ENCODE measurements around the gene ADPRHL1. TPM values are rescaled to one million over a fixed set of nuclear protein-coding genes. Genes with fewer than 3 reads are reported as not detected.
"Not testable (repeated sequence)": the region's sequence is repeated elsewhere in the genome, so short reads cannot be mapped to it uniquely, and the experiment has no call there.

The ADPRHL1 gene
- polyA plus RNA-seq, 1 donor from 2014 or later: 0.19 TPM

GRCh38 chr13:113452466-113452865 lies 822 bp downstream of the ADPRHL1 start:
- H3K27me3 Mint-ChIP-seq: no peaks in the 10 kb centered on the region
- peaks cover 6% of the 10 kb centered on the region for H3K36me3 Mint-ChIP-seq
- H3K27ac Mint-ChIP-seq: no peak overlapping the region
- H3K9me3 Mint-ChIP-seq: no peaks in the 10 kb centered on the region
- no peak overlapping the region for H3K4me3 Mint-ChIP-seq
- H3K4me1 Mint-ChIP-seq: peaks cover 0 to 12% (median 8%) of the 10 kb centered on the region in 3 donors

GRCh38 chr13:113451951-113452421 lies 1.3 kb downstream of the ADPRHL1 start:
- H3K36me3 Mint-ChIP-seq: peaks cover 6% of the 10 kb centered on the region
- H3K27me3 Mint-ChIP-seq: no peaks in the 10 kb centered on the region
- H3K4me1 Mint-ChIP-seq: peaks cover 0 to 12% (median 10%) of the 10 kb centered on the region in 3 donors
- H3K27ac Mint-ChIP-seq: no peak overlapping the region
- no peaks in the 10 kb centered on the region for H3K9me3 Mint-ChIP-seq
- H3K4me3 Mint-ChIP-seq: no peak overlapping the region

- H3K27me3 Mint-ChIP-seq, H3K9me3 Mint-ChIP-seq, H3K36me3 Mint-ChIP-seq: not testable (repeated sequence)
- Mint-ChIP-seq H3K4me3 (peak overlapping the region in 2 of 4 donors; percentile 23 to 61), H3K4me1 (peaks cover 6 to 18% (median 18%) of the 10 kb centered on the region in 3 donors), H3K27ac (peak overlapping the region in 1 of 3 donors; percentile 65)
Measured at GRCh38 chr13:113450861-113451620, 2.2 kb downstream of the ADPRHL1 start.

GRCh38 chr13:113450348-113450744 lies 2.9 kb downstream of the ADPRHL1 start:
- not testable (repeated sequence) for H3K36me3 Mint-ChIP-seq, H3K9me3 Mint-ChIP-seq, H3K27me3 Mint-ChIP-seq
- Mint-ChIP-seq H3K4me1 (peaks cover 7 to 23% (median 20%) of the 10 kb centered on the region in 3 donors), H3K27ac (peak overlapping the region in 1 of 3 donors; percentile 82), H3K4me3 (peak overlapping the region in 1 of 4 donors; percentile 10)

GRCh38 chr13:113449693-113450347 lies 3.5 kb downstream of the ADPRHL1 start:
- Mint-ChIP-seq H3K4me3 (peak overlapping the region; percentile 33 to 75 (median 68)), H3K27ac (peak overlapping the region in 2 of 3 donors; percentile 64 to 82), H3K27me3 (no peaks in the 10 kb centered on the region), H3K9me3 (no peaks in the 10 kb centered on the region), H3K4me1 (peaks cover 11 to 25% (median 25%) of the 10 kb centered on the region in 3 donors), H3K36me3 (no peaks in the 10 kb centered on the region)

GRCh38 chr13:113448885-113449692 lies 4.2 kb downstream of the ADPRHL1 start:
- Mint-ChIP-seq H3K4me3 (peak overlapping the region; percentile 67 to 77 (median 74)), H3K4me1 (peaks cover 13 to 28% (median 27%) of the 10 kb centered on the region in 3 donors), H3K36me3 (no peaks in the 10 kb centered on the region), H3K9me3 (no peaks in the 10 kb centered on the region), H3K27me3 (no peaks in the 10 kb centered on the region), H3K27ac (peak overlapping the region; percentile 64 to 83 (median 82))

- H3K4me3 Mint-ChIP-seq: peak overlapping the region; percentile 67 to 77 (median 74)
- H3K27ac Mint-ChIP-seq: peak overlapping the region in 2 of 3 donors; percentile 82 to 83
- no peaks in the 10 kb centered on the region for H3K27me3 Mint-ChIP-seq
- peaks cover 13 to 28% (median 27%) of the 10 kb centered on the region in 3 donors for H3K4me1 Mint-ChIP-seq
- no peaks in the 10 kb centered on the region for H3K9me3 Mint-ChIP-seq
- no peaks in the 10 kb centered on the region for H3K36me3 Mint-ChIP-seq
Measured at GRCh38 chr13:113448545-113448884, 4.8 kb downstream of the ADPRHL1 start.

- Mint-ChIP-seq H3K27ac (peak overlapping the region in 1 of 3 donors; percentile 39), H3K9me3 (no peaks in the 10 kb centered on the region), H3K4me1 (peaks cover 13 to 28% (median 27%) of the 10 kb centered on the region in 3 donors), H3K4me3 (no peak overlapping the region), H3K36me3 (peaks cover 2% of the 10 kb centered on the region), H3K27me3 (no peaks in the 10 kb centered on the region)
Measured at GRCh38 chr13:113447596-113447995, 5.7 kb downstream of the ADPRHL1 start.

- Mint-ChIP-seq H3K36me3 (peaks cover 4% of the 10 kb centered on the region), H3K4me1 (peaks cover 13 to 28% (median 27%) of the 10 kb centered on the region in 3 donors), H3K9me3 (peaks cover 0 to 2% (median 0%) of the 10 kb centered on the region in 3 donors), H3K4me3 (peak overlapping the region in 3 of 4 donors; percentile 29 to 91 (median 34)), H3K27me3 (no peaks in the 10 kb centered on the region), H3K27ac (peak overlapping the region in 2 of 3 donors; percentile 31 to 84)
Measured at GRCh38 chr13:113446488-113446854, 6.8 kb downstream of the ADPRHL1 start.

- Mint-ChIP-seq H3K27ac (peak overlapping the region in 1 of 3 donors; percentile 84), H3K36me3 (peaks cover 4% of the 10 kb centered on the region), H3K4me3 (peak overlapping the region; percentile 29 to 91 (median 32)), H3K27me3 (no peaks in the 10 kb centered on the region), H3K9me3 (peaks cover 0 to 2% (median 0%) of the 10 kb centered on the region in 3 donors), H3K4me1 (peaks cover 13 to 28% (median 27%) of the 10 kb centered on the region in 3 donors)
Measured at GRCh38 chr13:113445791-113446487, 7.3 kb downstream of the ADPRHL1 start.

- H3K27ac Mint-ChIP-seq: no peak overlapping the region
Measured at GRCh38 chr13:113443991-113444390, 9.3 kb downstream of the ADPRHL1 start.

GRCh38 chr13:113442985-113443362 lies 10.3 kb downstream of the ADPRHL1 start:
- H3K4me1 Mint-ChIP-seq: peaks cover 13 to 21% (median 16%) of the 10 kb centered on the region in 3 donors

More at GRCh38 chr13:113443991-113444390, 9.3 kb downstream of the ADPRHL1 start:
- Mint-ChIP-seq H3K4me3 (peak overlapping the region in 1 of 4 donors; percentile 69), H3K4me1 (peaks cover 13 to 22% (median 16%) of the 10 kb centered on the region in 3 donors), H3K9me3 (peaks cover 0 to 6% (median 2%) of the 10 kb centered on the region in 3 donors), H3K36me3 (peaks cover 6% of the 10 kb centered on the region), H3K27me3 (no peaks in the 10 kb centered on the region)

GRCh38 chr13:113442354-113442984 lies 10.8 kb downstream of the ADPRHL1 start:
- no peaks in the 10 kb centered on the region for H3K27me3 Mint-ChIP-seq
- no peak overlapping the region for H3K4me3 Mint-ChIP-seq
- peaks cover 6% of the 10 kb centered on the region for H3K36me3 Mint-ChIP-seq
- H3K27ac Mint-ChIP-seq: no peak overlapping the region
- H3K9me3 Mint-ChIP-seq: peaks cover 0 to 6% (median 2%) of the 10 kb centered on the region in 3 donors
- peaks cover 13 to 21% (median 16%) of the 10 kb centered on the region in 3 donors for H3K4me1 Mint-ChIP-seq

More at GRCh38 chr13:113442985-113443362, 10.3 kb downstream of the ADPRHL1 start:
- H3K27ac Mint-ChIP-seq: no peak overlapping the region
- no peaks in the 10 kb centered on the region for H3K27me3 Mint-ChIP-seq
- peaks cover 6% of the 10 kb centered on the region for H3K36me3 Mint-ChIP-seq
- H3K4me3 Mint-ChIP-seq: no peak overlapping the region
- peaks cover 0 to 6% (median 2%) of the 10 kb centered on the region in 3 donors for H3K9me3 Mint-ChIP-seq

GRCh38 chr13:113441661-113442060 lies 11.6 kb downstream of the ADPRHL1 start:
- Mint-ChIP-seq H3K4me3 (no peak overlapping the region), H3K4me1 (peaks cover 13 to 17% (median 16%) of the 10 kb centered on the region in 3 donors), H3K9me3 (peaks cover 0 to 6% (median 2%) of the 10 kb centered on the region in 3 donors), H3K27ac (no peak overlapping the region), H3K27me3 (no peaks in the 10 kb centered on the region), H3K36me3 (peaks cover 6% of the 10 kb centered on the region)

Data from IgD-negative memory B cell (primary cell).